Smooth muscle cell (in vitro differentiated cells): ENCODE results near the gene SSTR3. TPM values are rescaled to one million over a fixed set of nuclear protein-coding genes. Genes with fewer than 3 reads are reported as not detected.
A peak's percentile ranks its signal among the peaks of the same experiment; 100 is the strongest.

Experiments used
- DNase-seq: peaks from one replicate; lab custom pipeline; 2025; ENCODE audit not compliant: unreplicated experiment; lab: John Stamatoyannopoulos, UW
- H2AFZ ChIP-seq: fragments of 200-600 bp; sonication (generic); 2 replicates; pipeline ENCODE4 v1.6.0; 2016; ENCODE audit warnings: antibody characterized with exemption, low read depth, mild to moderate bottlenecking
- H3F3A ChIP-seq: fragments of 200-600 bp; sonication (generic); 2 replicates; pipeline ENCODE4 v1.6.0; 2017; ENCODE audit warnings: antibody characterized with exemption, low read depth
- H3K27ac ChIP-seq: fragments of 200-600 bp; sonication (generic); 2 replicates; pipeline ENCODE4 v1.5.1; 2016; ENCODE audit warnings: low read depth, mild to moderate bottlenecking
- H3K27me3 ChIP-seq: fragments of 200-600 bp; sonication (generic); 2 replicates; pipeline ENCODE4 v1.6.1; 2016; ENCODE audit warnings: low read depth, mild to moderate bottlenecking
- H3K36me3 ChIP-seq: fragments of 200-600 bp; sonication (generic); 2 replicates; pipeline ENCODE4 v1.5.1; 2016; ENCODE audit warnings: low read depth
- H3K4me1 ChIP-seq: fragments of 200-600 bp; sonication (generic); 2 replicates; pipeline ENCODE4 v1.5.1; 2016; ENCODE audit warnings: low read depth
- H3K4me2 ChIP-seq: fragments of 200-600 bp; sonication (generic); 2 replicates; pipeline ENCODE4 v1.6.0; 2016; ENCODE audit warnings: mild to moderate bottlenecking
- H3K4me3 ChIP-seq: fragments of 200-600 bp; sonication (generic); 2 replicates; pipeline ENCODE4 v1.5.1; 2016; ENCODE audit warnings: mild to moderate bottlenecking
- H3K79me2 ChIP-seq: fragments of 200-600 bp; sonication (generic); 2 replicates; pipeline ENCODE4 v1.6.0; 2016; ENCODE audit warnings: low read depth, mild to moderate bottlenecking
- H3K9ac ChIP-seq: fragments of 200-600 bp; sonication (generic); 2 replicates; pipeline ENCODE4 v1.6.0; 2016; ENCODE audit warnings: low read depth
- H3K9me3 ChIP-seq: fragments of 200-600 bp; sonication (generic); replicated peaks from 2 replicates; pipeline ENCODE4 v1.5.1; 2016; ENCODE audit warnings: low read depth
- H4K20me1 ChIP-seq: fragments of 200-600 bp; sonication (generic); 2 replicates; pipeline ENCODE4 v1.6.0; 2016; ENCODE audit warnings: low read depth
- WGBS: methylation state at CpG from one replicate; pipeline ENCODE4 v1.1.7; 2016; ENCODE audit warnings: low lambda C conversion rate; 5-methylcytosine and 5-hydroxymethylcytosine counted together
- polyA plus RNA-seq: library from polyadenylated mRNA; unstranded; fragments of >200 nt; fragmentation: Nextera tagmentation; extraction: Ambion mirVana; gene quantifications from 2 replicates; pipeline ENCODE4 v1.2.1, GENCODE V29; 2016
- total RNA-seq: library from RNA; depleted of rRNA; stranded (reverse); fragments of >200 nt; gene quantifications from 2 replicates; pipeline ENCODE4 v1.2.3, GENCODE V29; 2014
- TF ChIP-seq, protein P1 (sequence below): fragments of 200-600 bp; sonication (generic); IDR thresholded peaks from 2 replicates; pipeline ENCODE4 v1.5.1; 2017; ENCODE audit warnings: borderline replicate concordance, mild to moderate bottlenecking, antibody characterized with exemption; ENCODE audit not compliant: insufficient read depth, poor library complexity, severe bottlenecking

The SSTR3 gene
- total and polyA plus RNA-seq, 2 experiments from 2014 or later = not detected

DNA sequence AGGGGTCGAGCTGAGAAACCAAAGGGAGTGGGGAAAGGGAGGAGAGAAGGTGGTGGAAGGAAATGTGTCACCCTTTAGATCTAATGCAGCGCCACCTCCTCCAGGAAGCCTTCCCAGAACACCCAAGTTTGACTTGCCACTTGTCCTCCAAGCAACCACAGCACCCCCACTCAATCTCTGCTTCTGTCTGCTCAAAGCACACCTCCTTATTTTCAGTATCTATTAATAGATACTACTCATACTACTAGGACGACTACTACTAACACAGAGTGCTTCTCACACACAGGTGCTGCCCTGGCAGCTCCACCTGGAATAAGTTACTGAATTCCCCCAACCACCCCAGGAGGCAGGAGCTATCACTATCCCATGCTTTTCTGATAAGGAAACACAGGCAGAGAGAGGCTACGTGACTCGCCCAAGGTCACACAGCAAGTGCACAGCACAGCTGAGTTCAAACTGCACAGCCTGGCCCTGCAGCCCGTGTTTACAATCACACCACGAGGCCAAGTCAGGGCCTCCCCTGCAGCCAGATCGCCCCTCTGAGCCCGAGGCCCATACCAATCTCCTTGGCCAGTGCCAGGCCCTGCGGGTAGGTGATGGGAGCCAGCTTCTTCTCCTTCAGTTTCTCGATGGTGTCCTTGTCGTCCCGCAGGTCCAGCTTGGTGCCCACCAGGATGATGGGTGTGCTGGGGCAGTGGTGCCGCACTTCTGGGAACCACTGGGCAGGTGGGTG is 18.6 kb upstream of the SSTR3 start:
- H3K27me3 ChIP-seq = no peaks in the 10 kb centered on the region
- no peak overlapping the region for H3K27ac ChIP-seq
- no peak overlapping the region for H3K9ac ChIP-seq
- TF ChIP-seq, protein P1, sequence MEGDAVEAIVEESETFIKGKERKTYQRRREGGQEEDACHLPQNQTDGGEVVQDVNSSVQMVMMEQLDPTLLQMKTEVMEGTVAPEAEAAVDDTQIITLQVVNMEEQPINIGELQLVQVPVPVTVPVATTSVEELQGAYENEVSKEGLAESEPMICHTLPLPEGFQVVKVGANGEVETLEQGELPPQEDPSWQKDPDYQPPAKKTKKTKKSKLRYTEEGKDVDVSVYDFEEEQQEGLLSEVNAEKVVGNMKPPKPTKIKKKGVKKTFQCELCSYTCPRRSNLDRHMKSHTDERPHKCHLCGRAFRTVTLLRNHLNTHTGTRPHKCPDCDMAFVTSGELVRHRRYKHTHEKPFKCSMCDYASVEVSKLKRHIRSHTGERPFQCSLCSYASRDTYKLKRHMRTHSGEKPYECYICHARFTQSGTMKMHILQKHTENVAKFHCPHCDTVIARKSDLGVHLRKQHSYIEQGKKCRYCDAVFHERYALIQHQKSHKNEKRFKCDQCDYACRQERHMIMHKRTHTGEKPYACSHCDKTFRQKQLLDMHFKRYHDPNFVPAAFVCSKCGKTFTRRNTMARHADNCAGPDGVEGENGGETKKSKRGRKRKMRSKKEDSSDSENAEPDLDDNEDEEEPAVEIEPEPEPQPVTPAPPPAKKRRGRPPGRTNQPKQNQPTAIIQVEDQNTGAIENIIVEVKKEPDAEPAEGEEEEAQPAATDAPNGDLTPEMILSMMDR = no peak
- H3K4me3 ChIP-seq = no peak overlapping the region
- no peaks in the 10 kb centered on the region for H3K79me2 ChIP-seq
- 93% methylated on average over 14 of the region's 14 CpGs for WGBS
- no peaks in the 10 kb centered on the region for H3K9me3 ChIP-seq
- H3K4me1 ChIP-seq = peaks cover 4% of the 10 kb centered on the region
- peaks cover 9% of the 10 kb centered on the region for H3F3A ChIP-seq
- DNase-seq = no peak
- H3K36me3 ChIP-seq = no peaks in the 10 kb centered on the region
- H3K4me2 ChIP-seq = no peak overlapping the region
- H4K20me1 ChIP-seq = no peaks in the 10 kb centered on the region
- H2AFZ ChIP-seq = no peak overlapping the region

DNA sequence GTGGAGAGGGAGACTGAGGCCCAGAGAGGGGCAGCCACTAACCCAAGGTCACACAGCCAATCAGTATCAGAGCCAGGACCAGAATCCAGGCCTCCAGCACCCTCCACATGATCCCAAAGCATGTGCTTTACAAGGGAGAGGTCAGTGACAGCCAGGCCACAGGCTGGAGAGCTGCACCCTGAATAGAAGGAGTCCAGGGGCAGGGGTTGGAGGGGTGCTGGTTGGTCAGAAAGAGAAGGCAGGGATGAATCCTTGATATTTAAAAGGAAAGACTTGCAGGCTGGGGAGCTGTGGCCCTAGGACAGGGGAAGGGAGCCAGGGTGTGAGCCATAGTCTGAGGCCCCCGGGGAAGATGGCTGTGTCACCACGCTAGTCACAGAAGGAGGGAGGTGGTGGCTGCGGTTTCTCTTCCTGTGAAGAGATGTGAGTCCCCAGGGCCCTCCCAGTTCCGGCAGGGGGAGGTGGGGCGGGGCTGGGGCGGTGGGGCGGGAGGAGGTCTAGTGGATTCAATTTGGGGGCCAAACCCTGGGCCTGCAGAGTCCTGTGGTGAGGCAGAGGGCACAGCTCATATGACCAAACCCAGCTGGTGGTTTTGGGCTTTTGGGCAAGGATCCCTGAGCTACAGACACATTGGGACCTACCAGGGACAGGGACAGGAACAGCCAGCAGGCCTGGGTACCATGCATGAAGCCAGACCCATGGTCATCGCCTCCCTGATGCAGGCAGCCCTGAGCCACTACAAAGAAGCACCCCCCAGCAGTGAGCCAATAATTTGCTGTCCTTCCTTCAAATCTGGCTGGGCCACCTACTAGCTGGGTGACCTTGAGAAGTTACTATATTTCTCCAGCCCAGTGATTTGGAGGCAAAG is 17.8 kb upstream of the SSTR3 start:
- Histone ChIP-seq H3K9me3 (no peaks in the 10 kb centered on the region), H3K4me2 (peak overlapping the region; percentile 71)
- WGBS = 82% methylated on average over 7 of the region's 8 CpGs

DNA sequence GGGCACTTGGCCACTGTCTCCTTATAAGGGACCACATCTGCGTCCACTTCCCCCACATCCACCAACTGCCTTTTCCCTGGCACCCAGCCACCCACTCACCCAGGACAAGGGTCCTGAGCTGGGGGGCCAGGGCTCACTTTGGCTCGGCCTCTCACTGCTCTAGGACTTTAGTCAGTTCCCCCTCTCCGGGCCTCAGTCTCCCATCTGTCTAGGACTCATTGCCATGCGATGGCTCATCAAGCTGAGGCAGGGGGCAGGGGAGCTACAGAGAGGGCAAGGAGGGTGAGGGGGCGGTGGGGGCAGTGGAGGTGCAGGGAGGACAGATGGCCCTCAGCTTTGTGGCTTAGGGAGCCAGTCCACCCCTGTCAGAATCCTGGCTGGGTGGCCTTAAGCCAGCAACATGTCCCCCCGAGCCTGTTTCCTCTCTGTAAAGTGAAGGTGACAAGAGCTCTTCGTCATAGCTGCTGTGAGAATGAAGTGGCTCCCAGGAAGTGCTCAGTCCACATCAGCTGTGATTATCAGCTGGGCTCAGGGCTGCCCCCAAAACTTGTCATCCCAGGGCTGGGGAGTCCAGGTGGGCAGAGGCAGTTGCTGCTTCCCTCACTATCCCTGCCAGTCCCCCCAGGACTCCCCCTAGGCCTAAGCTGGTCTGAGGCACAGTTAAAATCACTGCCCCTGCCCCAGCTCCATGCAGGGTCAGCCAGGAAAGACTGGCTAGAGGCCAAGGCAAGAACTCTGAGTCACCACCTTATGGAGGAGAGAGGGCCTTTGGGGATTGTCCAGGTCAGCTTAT is 16.9 kb upstream of the SSTR3 start:
- H3K36me3 ChIP-seq = no peaks in the 10 kb centered on the region
- TF ChIP-seq, protein P1 = no peak
- H3F3A ChIP-seq = peaks cover 9% of the 10 kb centered on the region
- no peaks in the 10 kb centered on the region for H3K79me2 ChIP-seq
- no peak for DNase-seq
- no peaks in the 10 kb centered on the region for H3K27me3 ChIP-seq
- H3K4me1 ChIP-seq = peaks cover 4% of the 10 kb centered on the region
- H3K27ac ChIP-seq = peak overlapping the region; percentile 74
- H3K4me3 ChIP-seq = no peak overlapping the region
- peak overlapping the region; percentile 71 for H3K4me2 ChIP-seq
- H4K20me1 ChIP-seq = no peaks in the 10 kb centered on the region
- peak overlapping the region; percentile 47 for H3K9ac ChIP-seq
- 38% methylated on average over 7 of the region's 7 CpGs for WGBS
- H2AFZ ChIP-seq = no peak overlapping the region
- H3K9me3 ChIP-seq = no peaks in the 10 kb centered on the region

More for the DNA sequence above, 17.8 kb upstream of the SSTR3 start:
- Histone ChIP-seq H3K9ac (peak overlapping the region; percentile 47), H3K79me2 (no peaks in the 10 kb centered on the region), H3K27ac (peak overlapping the region; percentile 74), H3K27me3 (no peaks in the 10 kb centered on the region), H3K36me3 (no peaks in the 10 kb centered on the region), H4K20me1 (no peaks in the 10 kb centered on the region), H3K4me3 (no peak overlapping the region), H3F3A (peaks cover 9% of the 10 kb centered on the region), H3K4me1 (peaks cover 4% of the 10 kb centered on the region), H2AFZ (no peak overlapping the region)
- TF ChIP-seq, protein P1 = no peak
- no peak for DNase-seq
